Measurements from ENCODE around the gene CLNS1A.
"Not testable (repeated sequence)": the region's sequence is repeated elsewhere in the genome, so short reads cannot be mapped to it uniquely, and the experiment has no call there.

CLNS1A gene

GRCh38 chr11:77637345-77638165, at the start of gene CLNS1A:
Gene CLNS1A (minus strand): TSS chr11:77637794. CDS start chr11:77637714, 80 bp downstream.
- peak; percentile 83 for DNase-seq

GRCh38 chr11:77687088-77687487, 49.5 kb upstream of the CLNS1A start:
- no peak for DNase-seq

- DNase-seq, result no peak
Measured at GRCh38 chr11:77677138-77677537, 39.5 kb upstream of the CLNS1A start.

- DNase-seq, result no peak
Measured at GRCh38 chr11:77672264-77672663, 34.7 kb upstream of the CLNS1A start.

- DNase-seq, result no peak
Measured at GRCh38 chr11:77669848-77670511, 32.4 kb upstream of the CLNS1A start.

- no peak for DNase-seq
Measured at GRCh38 chr11:77668760-77669159, 31.2 kb upstream of the CLNS1A start.

GRCh38 chr11:77665240-77665965, 27.8 kb upstream of the CLNS1A start:
- DNase-seq, result no peak

- DNase-seq, result no peak
Measured at GRCh38 chr11:77661670-77662069, 24.1 kb upstream of the CLNS1A start.

- no peak for DNase-seq
Measured at GRCh38 chr11:77660947-77661346, 23.4 kb upstream of the CLNS1A start.

- DNase-seq, result no peak
Measured at GRCh38 chr11:77658213-77659013, 20.8 kb upstream of the CLNS1A start.

GRCh38 chr11:77656362-77656761, 18.8 kb upstream of the CLNS1A start:
- no peak for DNase-seq

- DNase-seq, result no peak
Measured at GRCh38 chr11:77654770-77655434, 17.3 kb upstream of the CLNS1A start.

GRCh38 chr11:77650123-77650522, 12.5 kb upstream of the CLNS1A start:
- DNase-seq, result no peak

- no peak for DNase-seq
Measured at GRCh38 chr11:77647654-77648305, 10.2 kb upstream of the CLNS1A start.

- DNase-seq, result no peak
Measured at GRCh38 chr11:77644887-77645286, 7.3 kb upstream of the CLNS1A start.

GRCh38 chr11:77642228-77642627, 4.6 kb upstream of the CLNS1A start:
- no peak for DNase-seq

GRCh38 chr11:77636731-77637344, 756 bp downstream of the CLNS1A start:
- no peak for DNase-seq

- not testable (repeated sequence) for DNase-seq
Measured at GRCh38 chr11:77633926-77634325, 3.7 kb downstream of the CLNS1A start.

- DNase-seq, result no peak
Measured at GRCh38 chr11:77630157-77630710, 7.4 kb downstream of the CLNS1A start.

GRCh38 chr11:77619576-77620198, 17.9 kb downstream of the CLNS1A start:
- DNase-seq, result peak; percentile 56
